Tibial nerve (tissue), 4 donors: ENCODE data around the gene RPS8. TPM values are rescaled to one million over a fixed set of nuclear protein-coding genes. Genes with fewer than 3 reads are reported as not detected.

Experiments
- DNase-seq, 2 donors: peaks; one replicate each; pipeline ENCODE4 v3.0.0-alpha.2; 2019; ENCODE audit warnings: low spot score in 2 of 2
- H3K27ac ChIP-seq, 4 donors: fragments of 200-600 bp; sonication (generic) in 3 of 4; one replicate each; pipeline ENCODE4 v1.5.1; 2017 to 2019; ENCODE audit warnings: mild to moderate bottlenecking in 1 of 4
- H3K27me3 ChIP-seq, 2 donors: fragments of 200-600 bp; sonication (generic) in 1 of 2; one replicate each; pipeline versions ENCODE4 v1.5.1 to v1.6.0; 2017 to 2019
- H3K36me3 ChIP-seq, 3 donors: fragments of 200-600 bp; sonication (generic); one replicate each; pipeline ENCODE4 v1.5.1; 2018 to 2019
- H3K4me1 ChIP-seq, 4 donors: fragments of 200-600 bp; sonication (generic) in 3 of 4; one replicate each; pipeline ENCODE4 v1.5.1; 2017 to 2019
- H3K4me3 ChIP-seq, 4 donors: fragments of 200-600 bp; sonication (generic) in 3 of 4; one replicate each; pipeline ENCODE4 v1.5.1; 2017 to 2019; ENCODE audit warnings: mild to moderate bottlenecking in 1 of 4, moderate library complexity in 1 of 4
- H3K9me3 ChIP-seq, 4 donors: fragments of 200-600 bp; sonication (generic) in 3 of 4; one replicate each; pipeline ENCODE4 v1.5.1; 2017 to 2019
- CTCF ChIP-seq, 5 experiments: fragments of 200-600 bp in 3 of 5; fragments of 450-650 bp in 2 of 5; sonication (generic) in 3 of 5; IDR thresholded peaks; one replicate each; pipeline ENCODE4 v1.5.1; 2016 to 2019; ENCODE audit warnings: antibody characterized with exemption in 5 of 5, mild to moderate bottlenecking in 3 of 5, moderate library complexity in 2 of 5
- EP300 ChIP-seq, 2 donors: sonication (generic); formaldehyde crosslinking; IDR thresholded peaks; one replicate each; pipeline ENCODE4 v1.6.1; 2017; ENCODE audit warnings: antibody characterized with exemption in 2 of 2, mild to moderate bottlenecking in 1 of 2
- POLR2A ChIP-seq, 2 donors: fragments of 450-650 bp; IDR thresholded peaks; one replicate each; pipeline ENCODE4 v1.6.1; 2017; ENCODE audit warnings: antibody characterized with exemption in 2 of 2, mild to moderate bottlenecking in 2 of 2, moderate library complexity in 2 of 2
- WGBS, 2 donors: methylation state at CpG; one replicate each; pipeline ENCODE4 v1.1.5; 2018; 5-methylcytosine and 5-hydroxymethylcytosine counted together
- total RNA-seq, 4 donors: library from RNA; depleted of rRNA; stranded (reverse); fragments of >200 nt; gene quantifications; one replicate each; pipeline ENCODE4 v1.1.0, GENCODE V29; 2016

Gene RPS8
- total RNA-seq, 4 donors from 2014 or later, result 2,048 to 2,345 (median 2,235) TPM

GRCh38 chr1:44806025-44806703 is 30.8 kb downstream of the RPS8 start:
- TF ChIP-seq EP300 (IDR thresholded peaks at IDR 0.05) (no peak), POLR2A (IDR thresholded peaks at IDR 0.05) (no peak), CTCF (IDR thresholded peaks at IDR 0.05) (no peak)
- peaks cover 0 to 89% (median 66%) of the 10 kb centered on the region in 4 donors for H3K4me1 ChIP-seq
- no peaks in the 10 kb centered on the region for H3K9me3 ChIP-seq
- H3K27ac ChIP-seq, result peak overlapping the region; percentile 97 to 100 (median 100)
- no peak overlapping the region for H3K4me3 ChIP-seq
- no peaks in the 10 kb centered on the region for H3K27me3 ChIP-seq
- peaks cover 0 to 45% (median 6%) of the 10 kb centered on the region in 3 donors for H3K36me3 ChIP-seq
- no peak for DNase-seq
- WGBS, 2 donors, result 89 to 94% methylated on average over 57 to 59 of the region's 70 CpGs

GRCh38 chr1:44806704-44807363 is 31.5 kb downstream of the RPS8 start, which contains the start of gene DYNLT4:
TSS of gene DYNLT4 (minus strand) at chr1:44807351. CDS start at chr1:44806668, 683 bp downstream.
- WGBS, 2 donors, result 47 to 56% methylated on average over 7 of the region's 7 CpGs
- Histone ChIP-seq H3K27me3 (no peaks in the 10 kb centered on the region), H3K36me3 (peaks cover 0 to 45% (median 6%) of the 10 kb centered on the region in 3 donors), H3K4me1 (peaks cover 0 to 89% (median 66%) of the 10 kb centered on the region in 4 donors), H3K4me3 (peak within 1 kb of the TSS; percentile 24 to 49 (median 30)), H3K9me3 (no peaks in the 10 kb centered on the region), H3K27ac (peak within 1 kb of the TSS; percentile 97 to 100 (median 100))
- no peak for DNase-seq
- peak in 1 of 2 donors; percentile 45 for TF ChIP-seq POLR2A (IDR thresholded peaks at IDR 0.05)
- TF ChIP-seq EP300 (IDR thresholded peaks at IDR 0.05), result no peak
- no peak for TF ChIP-seq CTCF (IDR thresholded peaks at IDR 0.05)

- H3K27ac ChIP-seq, result peak overlapping the region; percentile 97 to 100 (median 100)
- peak; percentile 97 for DNase-seq
- WGBS, 2 donors, result 0 to 3% methylated on average over 5 to 16 of the region's 16 CpGs
- no peaks in the 10 kb centered on the region for H3K9me3 ChIP-seq
- H3K4me1 ChIP-seq, result peaks cover 0 to 89% (median 64%) of the 10 kb centered on the region in 4 donors
- TF ChIP-seq EP300 (IDR thresholded peaks at IDR 0.05) (peak; percentile 77 to 96), CTCF (IDR thresholded peaks at IDR 0.05) (peak in 2 of 5 experiments; percentile 27 to 44), POLR2A (IDR thresholded peaks at IDR 0.05) (no peak)
- no peaks in the 10 kb centered on the region for H3K27me3 ChIP-seq
- H3K36me3 ChIP-seq, result peaks cover 0 to 41% (median 6%) of the 10 kb centered on the region in 3 donors
- peak overlapping the region in 3 of 4 donors; percentile 24 to 49 (median 35) for H3K4me3 ChIP-seq
These were observed 32.2 kb downstream of the RPS8 start for GRCh38 chr1:44807364-44808062.

GRCh38 chr1:44808063-44808937 is 33.0 kb downstream of the RPS8 start, which contains the start of gene BTBD19:
TSS of gene BTBD19 (plus strand) at chr1:44808523. CDS start at chr1:44808821, 298 bp downstream.
- WGBS, 2 donors, result 8 to 16% methylated on average over 23 of the region's 23 CpGs
- Histone ChIP-seq H3K36me3 (peaks cover 0 to 33% (median 6%) of the 10 kb centered on the region in 3 donors), H3K27me3 (no peaks in the 10 kb centered on the region), H3K27ac (peak within 1 kb of the TSS; percentile 97 to 100 (median 100)), H3K4me3 (peak within 1 kb of the TSS; percentile 25 to 49 (median 33)), H3K9me3 (no peaks in the 10 kb centered on the region), H3K4me1 (peaks cover 0 to 89% (median 67%) of the 10 kb centered on the region in 4 donors)
- DNase-seq, result peak; percentile 74 to 79
- TF ChIP-seq EP300 (IDR thresholded peaks at IDR 0.05) (peak; percentile 1 to 19), CTCF (IDR thresholded peaks at IDR 0.05) (no peak), POLR2A (IDR thresholded peaks at IDR 0.05) (peak; percentile 15 to 68)
